Choroid plexus epithelial cell (primary cell): ENCODE data around the gene AP1G1.
A peak's percentile ranks its signal among the peaks of the same experiment; 100 is the strongest.

Experiments used
- DNase-seq: peaks from one replicate; pipeline ENCODE4 v3.0.0-alpha.2; 2010; ENCODE audit warnings: low read depth
- H3K4me3 ChIP-seq: 2 replicates; pipeline ENCODE4 v1.5.1; 2011; ENCODE audit warnings: low read depth, mild to moderate bottlenecking, control low read depth, low read length, moderate library complexity
- TF ChIP-seq, protein P1 (sequence below): conservative IDR thresholded peaks from 2 replicates; pipeline ENCODE4 v1.5.1; 2011; ENCODE audit warnings: low read depth, mild to moderate bottlenecking, control low read depth, inconsistent platforms, low read length, moderate library complexity

The AP1G1 gene

DNA sequence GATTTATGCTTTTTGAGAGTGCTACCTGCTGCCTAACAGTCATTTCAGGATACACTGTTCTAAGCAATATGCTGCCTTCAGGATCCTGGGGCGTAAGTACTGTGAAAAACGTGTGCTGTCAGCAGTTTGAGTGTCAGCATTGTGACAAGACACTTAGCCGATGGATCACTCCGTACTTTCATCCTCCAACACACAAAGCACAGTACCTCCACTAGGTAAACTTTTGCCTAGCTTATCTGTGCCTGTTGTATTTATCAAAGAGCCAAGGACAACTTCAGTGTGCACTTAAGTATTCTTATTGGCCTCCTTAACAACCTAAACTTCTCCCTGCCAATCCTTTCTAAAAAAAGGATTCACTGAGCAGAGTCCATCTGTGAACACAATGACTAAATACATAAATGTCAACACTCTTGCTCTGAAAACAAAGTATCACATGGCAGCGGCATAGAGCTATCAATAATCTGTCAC is 50.3 kb downstream of the AP1G1 start:
- no peak for DNase-seq
- H3K4me3 ChIP-seq: no peak overlapping the region
- TF ChIP-seq, protein P1, sequence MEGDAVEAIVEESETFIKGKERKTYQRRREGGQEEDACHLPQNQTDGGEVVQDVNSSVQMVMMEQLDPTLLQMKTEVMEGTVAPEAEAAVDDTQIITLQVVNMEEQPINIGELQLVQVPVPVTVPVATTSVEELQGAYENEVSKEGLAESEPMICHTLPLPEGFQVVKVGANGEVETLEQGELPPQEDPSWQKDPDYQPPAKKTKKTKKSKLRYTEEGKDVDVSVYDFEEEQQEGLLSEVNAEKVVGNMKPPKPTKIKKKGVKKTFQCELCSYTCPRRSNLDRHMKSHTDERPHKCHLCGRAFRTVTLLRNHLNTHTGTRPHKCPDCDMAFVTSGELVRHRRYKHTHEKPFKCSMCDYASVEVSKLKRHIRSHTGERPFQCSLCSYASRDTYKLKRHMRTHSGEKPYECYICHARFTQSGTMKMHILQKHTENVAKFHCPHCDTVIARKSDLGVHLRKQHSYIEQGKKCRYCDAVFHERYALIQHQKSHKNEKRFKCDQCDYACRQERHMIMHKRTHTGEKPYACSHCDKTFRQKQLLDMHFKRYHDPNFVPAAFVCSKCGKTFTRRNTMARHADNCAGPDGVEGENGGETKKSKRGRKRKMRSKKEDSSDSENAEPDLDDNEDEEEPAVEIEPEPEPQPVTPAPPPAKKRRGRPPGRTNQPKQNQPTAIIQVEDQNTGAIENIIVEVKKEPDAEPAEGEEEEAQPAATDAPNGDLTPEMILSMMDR: no peak

- DNase-seq: no peak
- TF ChIP-seq, protein P1: no peak
These were observed 54.0 kb downstream of the AP1G1 start for GRCh38 chr16:71754652-71755051.

GRCh38 chr16:71754108-71754507 is 54.5 kb downstream of the AP1G1 start:
- TF ChIP-seq, protein P1: no peak
- no peak overlapping the region for H3K4me3 ChIP-seq
- no peak for DNase-seq

More at GRCh38 chr16:71754652-71755051, 54.0 kb downstream of the AP1G1 start:
- H3K4me3 ChIP-seq: no peak overlapping the region

DNA sequence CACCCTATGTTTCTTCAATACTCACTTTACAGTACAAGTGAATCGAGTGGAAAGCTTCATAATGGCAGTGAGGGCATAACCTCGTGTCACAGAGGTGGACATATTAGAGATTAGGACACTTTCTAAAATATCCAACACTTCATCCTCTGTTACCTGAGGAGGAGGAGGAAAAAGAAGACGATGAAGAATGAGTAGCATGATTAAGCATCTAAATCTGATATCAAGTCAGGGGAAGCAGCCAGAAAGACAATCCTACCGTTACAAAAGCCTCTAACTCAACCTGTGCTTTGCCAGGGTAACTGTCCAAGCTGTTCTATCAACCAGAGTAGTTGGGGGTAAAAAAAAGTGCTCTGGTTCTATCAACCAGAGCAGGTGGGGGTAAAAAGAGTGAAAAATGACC is 60.4 kb downstream of the AP1G1 start:
- no peak overlapping the region for H3K4me3 ChIP-seq
- TF ChIP-seq, protein P1: no peak
- DNase-seq: no peak

DNA sequence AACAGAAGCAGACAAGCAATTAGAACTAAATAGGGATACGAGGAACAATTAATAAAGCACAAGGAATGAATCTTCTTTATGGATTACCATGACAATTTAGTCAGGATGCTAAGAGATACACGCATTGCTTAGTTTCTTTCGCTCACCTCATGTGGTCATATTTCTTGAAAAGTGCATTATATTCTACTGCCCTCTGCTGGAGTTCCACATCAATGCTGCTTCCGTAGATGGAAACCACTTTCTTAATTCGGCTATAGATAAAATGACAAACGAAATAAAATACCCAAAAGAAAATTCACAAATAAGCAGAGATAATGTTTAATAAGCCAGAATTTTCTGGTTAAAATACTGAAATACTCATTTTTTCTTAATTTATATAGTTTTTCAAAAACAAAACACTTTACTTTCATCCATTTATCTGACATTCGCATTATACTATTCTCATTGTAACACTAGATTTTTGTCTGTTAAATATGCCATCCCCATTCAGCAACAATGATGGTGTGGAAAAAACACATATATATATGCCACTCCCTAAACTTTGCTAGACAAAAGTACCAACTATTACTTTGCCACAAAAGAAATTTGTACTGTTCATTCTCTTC is 62.1 kb downstream of the AP1G1 start:
- TF ChIP-seq, protein P1: peak; percentile 80
- DNase-seq: peak; percentile 80
- H3K4me3 ChIP-seq: no peak overlapping the region

DNA sequence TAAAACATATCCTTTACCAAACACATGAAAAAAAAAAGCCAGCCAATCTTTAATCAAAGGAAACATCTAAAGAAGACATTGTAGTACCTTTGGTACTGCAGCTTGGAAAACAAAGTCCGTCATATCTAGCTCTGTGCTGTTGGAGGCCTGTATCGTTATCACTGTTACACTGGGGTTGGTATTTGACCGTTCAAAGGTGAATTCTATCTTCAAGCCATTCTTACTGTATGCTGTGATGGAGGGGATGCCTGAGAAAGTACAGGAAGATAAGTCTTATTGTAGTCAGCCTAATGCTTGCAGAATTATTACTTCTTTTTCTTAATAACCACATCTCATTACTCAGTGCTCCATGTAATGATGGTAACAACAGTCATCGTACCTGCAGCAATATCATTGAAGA is 69.8 kb downstream of the AP1G1 start:
- TF ChIP-seq, protein P1: no peak
- no peak overlapping the region for H3K4me3 ChIP-seq
- no peak for DNase-seq

- TF ChIP-seq, protein P1: no peak
These were observed 71.1 kb downstream of the AP1G1 start for GRCh38 chr16:71737501-71737900.

More at GRCh38 chr16:71737501-71737900, 71.1 kb downstream of the AP1G1 start:
- no peak for DNase-seq
- H3K4me3 ChIP-seq: no peak overlapping the region
